GM18868 (cell line): Measurements from ENCODE around the gene VSTM4.

Experiments used
- ATAC-seq: cut with Tn5 transposase; IDR thresholded peaks from one replicate; pipeline ENCODE4 v1.9.1; 2021; ENCODE audit warnings: mild to moderate bottlenecking, moderate library complexity; ENCODE audit not compliant: unreplicated experiment

VSTM4 gene

DNA sequence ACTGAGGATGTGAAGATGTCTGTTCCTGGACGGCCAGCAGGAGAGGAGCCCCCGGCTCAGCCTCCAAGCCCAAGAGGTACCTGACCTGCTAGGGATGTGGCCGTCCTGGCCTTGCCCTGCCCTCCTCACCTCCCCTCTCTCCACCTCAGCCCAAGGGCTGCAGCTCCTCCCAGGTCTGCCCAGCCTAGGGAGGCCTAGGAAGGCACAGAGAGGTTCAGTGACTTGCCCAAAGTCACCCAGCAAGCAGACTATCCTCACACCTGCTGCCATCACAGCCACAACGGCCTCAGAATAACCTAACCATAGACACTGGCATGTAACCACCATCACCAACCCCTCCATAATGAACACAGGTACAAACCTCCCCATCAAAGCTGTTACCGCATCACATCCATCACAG is 137.0 kb downstream of the VSTM4 start:
- no peak for ATAC-seq

DNA sequence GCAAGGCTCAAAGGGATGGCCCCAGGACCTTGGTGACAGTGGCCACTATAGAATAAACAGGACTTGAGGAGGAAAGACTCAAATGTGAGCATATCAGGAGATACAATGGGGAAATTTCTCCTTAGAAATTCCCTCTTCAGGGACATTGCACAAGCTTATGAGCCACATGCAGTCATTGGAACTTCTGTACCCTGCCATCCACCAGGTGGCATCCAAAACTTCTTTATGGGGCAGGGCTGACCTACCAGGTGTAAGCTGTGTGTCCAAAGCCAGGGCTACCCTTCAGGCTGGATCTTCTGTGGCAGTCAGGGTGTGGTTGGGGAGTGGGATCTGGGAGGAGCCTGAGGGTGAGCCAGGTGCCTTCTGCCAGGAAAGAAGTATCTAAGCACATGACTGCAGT is 139.1 kb downstream of the VSTM4 start:
- no peak for ATAC-seq

DNA sequence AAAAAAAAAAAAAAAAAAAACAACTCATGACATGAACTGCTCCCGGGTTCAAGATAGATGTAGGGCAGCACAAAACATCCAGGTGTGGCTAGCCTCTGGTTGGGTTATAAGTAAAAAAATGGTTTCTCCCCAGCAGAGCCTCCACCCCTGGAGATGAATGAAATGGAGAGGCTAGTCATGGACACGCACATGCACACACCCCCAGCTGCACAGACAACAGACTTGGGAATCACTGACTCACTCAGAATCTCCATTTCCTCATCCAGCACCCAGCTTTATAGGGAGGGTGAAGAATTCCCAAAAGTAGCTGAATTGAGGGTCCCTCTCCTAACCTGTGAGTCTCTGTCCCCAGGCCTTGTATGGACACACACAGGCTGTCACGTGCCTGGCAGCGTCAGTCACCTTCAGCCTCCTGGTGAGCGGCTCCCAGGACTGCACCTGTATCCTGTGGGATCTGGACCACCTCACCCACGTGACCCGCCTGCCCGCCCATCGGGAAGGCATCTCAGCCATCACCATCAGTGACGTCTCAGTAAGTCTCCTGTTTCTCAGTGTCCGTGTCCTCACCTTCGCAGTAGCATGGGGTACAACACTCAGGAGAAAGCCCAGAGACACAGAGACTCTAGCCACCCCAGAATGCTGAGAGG is 140.7 kb downstream of the VSTM4 start:
- no peak for ATAC-seq

DNA sequence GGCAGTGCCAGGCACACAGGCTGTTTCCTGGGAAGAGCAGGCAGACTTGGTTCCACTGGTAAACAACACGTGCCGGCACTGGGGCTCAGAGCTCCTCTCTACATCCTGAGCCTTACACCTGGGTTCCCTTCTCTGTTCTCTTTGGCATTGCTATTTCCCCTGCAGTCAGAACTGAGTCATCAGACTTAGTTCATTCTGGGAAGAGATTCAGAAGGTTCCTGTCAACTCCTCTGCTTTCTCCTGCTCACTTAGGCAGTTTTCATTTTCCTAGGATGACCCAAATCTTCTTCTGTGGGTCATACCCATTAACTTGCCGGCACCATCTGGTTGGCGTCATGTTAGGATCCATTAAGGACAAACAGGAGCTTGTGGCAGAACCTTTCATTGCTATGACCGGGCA is 142.3 kb downstream of the VSTM4 start:
- ATAC-seq, result no peak

DNA sequence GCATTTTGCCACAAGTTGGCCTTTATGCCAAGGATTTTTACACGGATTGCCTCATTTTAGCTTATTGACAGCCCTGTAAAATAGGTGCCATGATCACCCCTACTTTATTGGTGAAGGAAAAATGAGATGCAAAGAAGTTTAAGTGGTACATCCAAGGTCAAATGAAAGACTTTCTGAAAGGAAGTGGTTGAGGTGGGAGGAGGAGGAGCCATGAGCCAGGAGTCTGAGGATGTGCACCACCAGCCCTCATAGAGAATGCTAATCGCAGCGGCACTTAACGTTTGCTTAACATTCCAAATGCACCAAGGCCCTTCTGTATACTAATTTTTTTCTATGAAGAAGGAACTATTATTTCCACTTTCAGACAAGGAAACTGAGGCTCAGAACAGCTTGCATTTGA is 144.7 kb downstream of the VSTM4 start:
- no peak for ATAC-seq

DNA sequence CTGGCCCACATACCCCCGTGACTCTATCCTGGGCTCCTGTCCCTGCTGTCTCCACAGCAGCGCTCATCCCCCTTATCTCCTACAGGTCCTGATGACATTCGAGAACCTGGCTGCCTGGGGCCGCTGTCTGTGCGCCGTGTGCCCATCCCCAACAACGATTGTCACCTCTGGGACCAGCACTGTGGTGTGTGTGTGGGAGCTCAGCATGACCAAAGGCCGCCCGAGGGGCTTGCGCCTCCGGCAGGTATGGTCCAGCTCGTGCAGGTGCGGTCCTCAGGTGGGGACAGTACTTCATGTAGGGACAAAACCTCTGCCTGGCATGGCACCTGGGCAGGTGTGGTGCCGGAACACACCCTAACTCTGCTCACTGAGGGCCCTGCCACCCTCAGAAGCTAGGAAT is 145.3 kb downstream of the VSTM4 start:
- ATAC-seq, result no peak

DNA sequence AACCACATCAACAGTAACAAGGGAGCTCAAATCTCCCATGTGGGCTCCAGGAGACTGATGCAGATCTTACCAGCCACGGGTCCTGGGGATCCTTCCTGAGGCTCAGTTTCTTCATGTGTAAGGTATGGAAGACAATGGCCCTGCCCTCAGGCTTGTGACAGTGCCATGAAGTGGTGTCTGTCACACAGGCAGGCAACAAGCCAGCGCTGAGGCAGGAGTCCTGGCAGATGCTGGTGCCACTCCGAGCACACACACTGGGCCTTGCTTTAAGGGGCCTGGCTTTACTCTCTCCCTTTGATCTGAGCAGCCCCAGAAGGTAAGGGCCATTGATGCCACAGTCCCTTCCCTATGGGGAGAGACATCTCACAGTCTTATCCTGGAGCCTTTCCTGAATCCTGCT is 147.3 kb downstream of the VSTM4 start:
- ATAC-seq, result no peak

DNA sequence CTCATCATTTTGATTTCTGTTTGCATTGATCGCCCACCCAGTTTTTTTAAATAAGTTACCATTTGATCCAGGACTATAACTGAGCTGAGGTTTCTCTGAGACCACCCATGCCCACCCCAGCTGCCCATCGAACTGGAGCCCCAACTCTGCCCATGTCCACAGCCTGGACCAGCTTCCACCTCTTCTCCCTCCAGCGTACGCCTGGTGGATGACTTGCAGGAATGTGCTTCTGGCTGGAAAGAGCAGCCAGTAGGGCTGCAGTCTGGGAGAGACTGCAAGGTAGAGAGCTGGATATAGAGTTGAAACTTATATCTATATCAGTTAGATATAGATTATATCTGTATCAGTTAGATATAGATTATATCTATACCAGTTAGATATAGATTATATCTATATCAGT is 149.9 kb downstream of the VSTM4 start:
- ATAC-seq, result no peak
